GM18867 (cell line): ENCODE results near the gene SYTL3.
"Not testable (repeated sequence)": the region's sequence is repeated elsewhere in the genome, so short reads cannot be mapped to it uniquely, and the experiment has no call there.

Experiments
- ATAC-seq: cut with Tn5 transposase; IDR thresholded peaks from one replicate; pipeline ENCODE4 v1.9.1; 2021; ENCODE audit warnings: mild to moderate bottlenecking, moderate library complexity; ENCODE audit not compliant: unreplicated experiment

The SYTL3 gene

GRCh38 chr6:158638324-158638854, 11.5 kb upstream of the SYTL3 start:
- ATAC-seq: no peak

GRCh38 chr6:158639056-158639455, 10.8 kb upstream of the SYTL3 start:
- ATAC-seq: no peak

GRCh38 chr6:158640519-158640918, 9.3 kb upstream of the SYTL3 start:
- no peak for ATAC-seq

- no peak for ATAC-seq
These were observed 7.7 kb upstream of the SYTL3 start for GRCh38 chr6:158642097-158642601.

GRCh38 chr6:158643836-158644230, 6.0 kb upstream of the SYTL3 start:
- ATAC-seq: no peak

- peak; percentile 66 for ATAC-seq
These were observed 5.4 kb upstream of the SYTL3 start, which contains the start of gene DYNLT1 for GRCh38 chr6:158644231-158645063. DYNLT1 (minus strand) TSS chr6:158644743; CDS start chr6:158644708, 35 bp downstream.

GRCh38 chr6:158645064-158646022, 4.5 kb upstream of the SYTL3 start:
- ATAC-seq: no peak

GRCh38 chr6:158646023-158646910, 3.6 kb upstream of the SYTL3 start:
- no peak for ATAC-seq

- no peak for ATAC-seq
These were observed 2.4 kb upstream of the SYTL3 start for GRCh38 chr6:158647501-158647900.

GRCh38 chr6:158648682-158649131, 1.1 kb upstream of the SYTL3 start:
- ATAC-seq: peak; percentile 30

- ATAC-seq: not testable (repeated sequence)
These were observed 2.3 kb downstream of the SYTL3 start for GRCh38 chr6:158651981-158652737.

GRCh38 chr6:158653577-158654354, 3.9 kb downstream of the SYTL3 start:
- ATAC-seq: no peak

GRCh38 chr6:158654498-158654897, 4.6 kb downstream of the SYTL3 start:
- no peak for ATAC-seq

GRCh38 chr6:158654960-158655489, 5.2 kb downstream of the SYTL3 start:
- no peak for ATAC-seq

- ATAC-seq: no peak
These were observed 6.0 kb downstream of the SYTL3 start for GRCh38 chr6:158655569-158656450.

- ATAC-seq: not testable (repeated sequence)
These were observed 7.1 kb downstream of the SYTL3 start for GRCh38 chr6:158656986-158657385.

- ATAC-seq: peak; percentile 49
These were observed 10.5 kb downstream of the SYTL3 start for GRCh38 chr6:158660333-158660754.
